Pulmonary artery endothelial cell (primary cell): ENCODE results near the gene ADAMTSL3. TPM values are rescaled to one million over a fixed set of nuclear protein-coding genes. Genes with fewer than 3 reads are reported as not detected.

Experiments
- DNase-seq: peaks from one replicate; pipeline ENCODE4 v3.0.0-alpha.2; 2011; ENCODE audit warnings: low read depth, low spot score
- total RNA-seq: library from RNA; depleted of rRNA; stranded (reverse); fragments of >200 nt; gene quantifications from 2 replicates; pipeline ENCODE4 v1.2.3, GENCODE V29; 2014

ADAMTSL3 gene
- total RNA-seq, 1 donor from 2014 or later: not detected

- DNase-seq: no peak
Measured at GRCh38 chr15:83918011-83918410, 264.1 kb downstream of the ADAMTSL3 start.

- no peak for DNase-seq
Measured at GRCh38 chr15:83919319-83919830, 265.5 kb downstream of the ADAMTSL3 start.

GRCh38 chr15:83919978-83920510 lies 266.1 kb downstream of the ADAMTSL3 start:
- DNase-seq: no peak

GRCh38 chr15:83922649-83923294 lies 268.8 kb downstream of the ADAMTSL3 start:
- DNase-seq: no peak

GRCh38 chr15:83926116-83926515 lies 272.2 kb downstream of the ADAMTSL3 start:
- no peak for DNase-seq

- no peak for DNase-seq
Measured at GRCh38 chr15:83927704-83928391, 273.9 kb downstream of the ADAMTSL3 start.

- no peak for DNase-seq
Measured at GRCh38 chr15:83928392-83928734, 274.4 kb downstream of the ADAMTSL3 start.

- no peak for DNase-seq
Measured at GRCh38 chr15:83928878-83929418, 275.0 kb downstream of the ADAMTSL3 start.

- no peak for DNase-seq
Measured at GRCh38 chr15:83929619-83930018, 275.7 kb downstream of the ADAMTSL3 start.

GRCh38 chr15:83930392-83931212 lies 276.7 kb downstream of the ADAMTSL3 start:
- no peak for DNase-seq

- DNase-seq: no peak
Measured at GRCh38 chr15:83935774-83936173, 281.9 kb downstream of the ADAMTSL3 start.

GRCh38 chr15:83940136-83940535 lies 286.2 kb downstream of the ADAMTSL3 start:
- no peak for DNase-seq

GRCh38 chr15:83943043-83943442 lies 289.1 kb downstream of the ADAMTSL3 start:
- no peak for DNase-seq

GRCh38 chr15:83943849-83944404 lies 290.0 kb downstream of the ADAMTSL3 start:
- no peak for DNase-seq

GRCh38 chr15:83947156-83947555 lies 293.2 kb downstream of the ADAMTSL3 start:
- no peak for DNase-seq

GRCh38 chr15:83954506-83954905 lies 300.6 kb downstream of the ADAMTSL3 start:
- no peak for DNase-seq

GRCh38 chr15:83955806-83956265 lies 301.9 kb downstream of the ADAMTSL3 start:
- DNase-seq: no peak

- no peak for DNase-seq
Measured at GRCh38 chr15:83956887-83957286, 303.0 kb downstream of the ADAMTSL3 start.

GRCh38 chr15:83959477-83959876 lies 305.6 kb downstream of the ADAMTSL3 start:
- no peak for DNase-seq

GRCh38 chr15:83960192-83960829 lies 306.4 kb downstream of the ADAMTSL3 start:
- no peak for DNase-seq

GRCh38 chr15:83961311-83961710 lies 307.4 kb downstream of the ADAMTSL3 start:
- DNase-seq: no peak
